HCT116 (cell line): ENCODE data around the gene APOH. TPM values are rescaled to one million over a fixed set of nuclear protein-coding genes. Genes with fewer than 3 reads are reported as not detected.

ENCODE experiments used
- ATAC-seq: fragments of 200-7000 bp; cut with Tn5 transposase; 2 replicates; pipeline ENCODE4 v1.9.1; 2020; ENCODE audit warnings: mild to moderate bottlenecking, moderate library complexity
- BruUV-seq: library from RNA; stranded (reverse); fragments of 400-500 nt; replicated peaks from 2 replicates; lab custom pipeline; 2021; lab: Mats Ljungman, UMichigan
- CTCF ChIA-PET: fragments of 300-600 bp; sonication (Branson Sonifier 250); formaldehyde crosslinking; loops from one replicate; lab custom pipeline; 2021; ENCODE audit warnings: antibody characterized with exemption; lab: Charles Lee
- POLR2A ChIA-PET: fragments of 300-600, 350-600 bp; sonication (Branson Sonifier 250); formaldehyde crosslinking; loops from one replicate; lab custom pipeline; 2021; ENCODE audit warnings: antibody characterized with exemption; lab: Charles Lee
- RAD21 ChIA-PET, 2 experiments: fragments of 300-600 bp; sonication (Branson Sonifier 250); formaldehyde crosslinking; loops; one replicate each; lab custom pipeline; 2023; ENCODE audit warnings: low total read pairs in 2 of 2; ENCODE audit not compliant: uncharacterized antibody in 2 of 2, unreplicated experiment in 2 of 2, low non-redundant PET in 1 of 2; lab: Charles Lee
- DNase-seq: peaks from one replicate; pipeline ENCODE4 v3.0.0-alpha.2; 2010; ENCODE audit warnings: low read depth, low spot score
- H2AFZ ChIP-seq: fragments of 200-600 bp; shearing (Covaris generic), sonication (generic); 2 replicates; pipeline ENCODE4 v1.6.1; 2017; ENCODE audit warnings: low read depth, mixed run types, mixed read lengths, antibody characterized with exemption, low read length; ENCODE audit not compliant: poor library complexity, severe bottlenecking
- H3K27ac ChIP-seq: 2 replicates; pipeline ENCODE4 v1.5.1; 2012; ENCODE audit warnings: low read depth, low read length
- H3K27me3 ChIP-seq: fragments of 200-600 bp; sonication (generic); 2 replicates; pipeline ENCODE4 v1.6.1; 2016; ENCODE audit warnings: mixed run types, low read length, mixed read lengths; ENCODE audit not compliant: insufficient read depth
- H3K36me3 ChIP-seq, 2 experiments: fragments of 200-500 bp in 1 of 2; fragments of 200-600 bp in 1 of 2; sonication (Bioruptor generic) in 1 of 2; sonication (generic) in 1 of 2; 2 replicates each; pipeline versions ENCODE4 v1.5.1 to v1.6.1; 2014 to 2016; ENCODE audit warnings: low read length in 2 of 2, inconsistent platforms in 1 of 2, mixed read lengths in 1 of 2, mixed run types in 1 of 2; ENCODE audit not compliant: insufficient read depth in 2 of 2, control insufficient read depth in 1 of 2
- H3K4me1 ChIP-seq, 2 experiments: fragments of 200-600 bp in 1 of 2; sonication (generic) in 1 of 2; 2 replicates each; pipeline versions ENCODE4 v1.5.1 to v1.6.1; 2012 to 2017; ENCODE audit warnings: low read length in 2 of 2, inconsistent platforms in 1 of 2, mild to moderate bottlenecking in 1 of 2, mixed read lengths in 1 of 2, mixed run types in 1 of 2, moderate library complexity in 1 of 2; ENCODE audit not compliant: insufficient read depth in 2 of 2, control insufficient read depth in 1 of 2
- H3K4me2 ChIP-seq: fragments of 200-600 bp; sonication (generic); 2 replicates; pipeline ENCODE4 v1.6.1; 2017; ENCODE audit warnings: mixed run types, low read length, mixed read lengths
- H3K4me3 ChIP-seq, 2 experiments: fragments of 200-600 bp in 1 of 2; sonication (generic) in 1 of 2; replicated peaks in 1 of 2; 2 replicates each; pipeline ENCODE4 v1.5.1; 2011 to 2016; ENCODE audit warnings: low read length in 2 of 2, control low read depth in 1 of 2, low read depth in 1 of 2, mild to moderate bottlenecking in 1 of 2, mixed read lengths in 1 of 2, mixed run types in 1 of 2
- H3K79me2 ChIP-seq: fragments of 200-600 bp; sonication (generic); 2 replicates; pipeline ENCODE4 v1.6.1; 2017; ENCODE audit warnings: mild to moderate bottlenecking, mixed run types, low read length, moderate library complexity, mixed read lengths; ENCODE audit not compliant: insufficient read depth
- H3K9ac ChIP-seq: fragments of 200-600 bp; sonication (generic); 2 replicates; pipeline ENCODE4 v1.6.1; 2016; ENCODE audit warnings: low read length, mixed read lengths
- H3K9me2 ChIP-seq: fragments of 200-600 bp; sonication (generic), shearing (Covaris generic); 2 replicates; pipeline ENCODE4 v1.6.1; 2017; ENCODE audit warnings: mixed run types, mild to moderate bottlenecking, moderate library complexity; ENCODE audit not compliant: insufficient read depth
- H3K9me3 ChIP-seq, 2 experiments: fragments of 200-500 bp in 1 of 2; fragments of 200-600 bp in 1 of 2; sonication (Bioruptor generic) in 1 of 2; sonication (generic) in 1 of 2; 2 replicates each; pipeline ENCODE4 v1.6.1; 2014 to 2017; ENCODE audit warnings: low read length in 2 of 2, mixed read lengths in 2 of 2, inconsistent platforms in 1 of 2, low read depth in 1 of 2, mild to moderate bottlenecking in 1 of 2, mixed run types in 1 of 2, moderate library complexity in 1 of 2; ENCODE audit not compliant: control insufficient read depth in 1 of 2, insufficient read depth in 1 of 2
- H4K20me1 ChIP-seq: fragments of 200-600 bp; sonication (generic), shearing (Covaris generic); 2 replicates; pipeline ENCODE4 v1.6.1; 2017; ENCODE audit warnings: mixed run types, mild to moderate bottlenecking, moderate library complexity; ENCODE audit not compliant: insufficient read depth
- CBX3 ChIP-seq: IDR thresholded peaks from 2 replicates; pipeline ENCODE4 v1.6.1; 2012; ENCODE audit warnings: low read depth
- CEBPB ChIP-seq: IDR thresholded peaks from 2 replicates; pipeline ENCODE4 v1.6.1; 2012; ENCODE audit warnings: low read depth
- EGR1 ChIP-seq: IDR thresholded peaks from 2 replicates; pipeline ENCODE4 v1.6.1; 2012; ENCODE audit warnings: low read depth
- EZH2 ChIP-seq: fragments of 200-600 bp; sonication (generic); IDR thresholded peaks from 2 replicates; pipeline ENCODE4 v1.6.1; 2017; ENCODE audit warnings: antibody characterized with exemption, mixed run types
- EZH2phosphoT487 ChIP-seq: fragments of 200-600 bp; IDR thresholded peaks from 2 replicates; pipeline ENCODE4 v1.6.1; 2018; ENCODE audit warnings: antibody characterized with exemption, borderline replicate concordance
- FOSL1 ChIP-seq: IDR thresholded peaks from 2 replicates; pipeline ENCODE4 v1.6.1; 2012; ENCODE audit warnings: low read depth
- POLR2AphosphoS5 ChIP-seq: IDR thresholded peaks from 2 replicates; pipeline ENCODE4 v1.6.1; 2011; ENCODE audit warnings: mild to moderate bottlenecking, low read depth, low read length, moderate library complexity
- SIN3A ChIP-seq: IDR thresholded peaks from 2 replicates; pipeline ENCODE4 v1.6.1; 2012; ENCODE audit warnings: low read depth
- SP1 ChIP-seq: IDR thresholded peaks from 2 replicates; pipeline ENCODE4 v1.6.1; 2012; ENCODE audit warnings: low read depth
- SRF ChIP-seq: IDR thresholded peaks from 2 replicates; pipeline ENCODE4 v1.6.1; 2012; ENCODE audit warnings: low read depth
- TCF7L2 ChIP-seq: IDR thresholded peaks from 2 replicates; pipeline ENCODE4 v1.7.0; 2011; ENCODE audit warnings: borderline replicate concordance, inconsistent platforms; ENCODE audit not compliant: insufficient read depth, insufficient read length; ENCODE audit errors: extremely low read depth
- YY1 ChIP-seq: IDR thresholded peaks from 2 replicates; pipeline ENCODE4 v1.6.1; 2011; ENCODE audit warnings: low read length, low read depth, moderate library complexity, mild to moderate bottlenecking; ENCODE audit not compliant: insufficient replicate concordance; ENCODE audit errors: extremely low read depth
- intact Hi-C: fragments of 100-400 bp; cut with micrococcal nuclease; formaldehyde crosslinking; loops from 2 replicates; pipeline ENCODE4 v1.10.0; 2022
- total RNA-seq: library from RNA; stranded (reverse); gene quantifications from one replicate; pipeline ENCODE4 v1.2.1, GENCODE V29; 2021; ENCODE audit not compliant: unreplicated experiment
- TF ChIP-seq, protein P1 (sequence below): IDR thresholded peaks from 2 replicates; pipeline ENCODE4 v1.6.1; 2012
- TF ChIP-seq, protein P2 (sequence below): IDR thresholded peaks from 2 replicates; pipeline ENCODE4 v1.6.1; 2011; ENCODE audit warnings: mild to moderate bottlenecking, low read length, moderate library complexity; ENCODE audit not compliant: insufficient replicate concordance; ENCODE audit errors: extremely low read depth
- TF ChIP-seq, protein P3 (sequence below): IDR thresholded peaks from 2 replicates; pipeline ENCODE4 v1.6.1; 2012; ENCODE audit warnings: low read depth

Gene APOH
- total RNA-seq, 1 experiment from 2014 or later = 1.7 TPM

DNA sequence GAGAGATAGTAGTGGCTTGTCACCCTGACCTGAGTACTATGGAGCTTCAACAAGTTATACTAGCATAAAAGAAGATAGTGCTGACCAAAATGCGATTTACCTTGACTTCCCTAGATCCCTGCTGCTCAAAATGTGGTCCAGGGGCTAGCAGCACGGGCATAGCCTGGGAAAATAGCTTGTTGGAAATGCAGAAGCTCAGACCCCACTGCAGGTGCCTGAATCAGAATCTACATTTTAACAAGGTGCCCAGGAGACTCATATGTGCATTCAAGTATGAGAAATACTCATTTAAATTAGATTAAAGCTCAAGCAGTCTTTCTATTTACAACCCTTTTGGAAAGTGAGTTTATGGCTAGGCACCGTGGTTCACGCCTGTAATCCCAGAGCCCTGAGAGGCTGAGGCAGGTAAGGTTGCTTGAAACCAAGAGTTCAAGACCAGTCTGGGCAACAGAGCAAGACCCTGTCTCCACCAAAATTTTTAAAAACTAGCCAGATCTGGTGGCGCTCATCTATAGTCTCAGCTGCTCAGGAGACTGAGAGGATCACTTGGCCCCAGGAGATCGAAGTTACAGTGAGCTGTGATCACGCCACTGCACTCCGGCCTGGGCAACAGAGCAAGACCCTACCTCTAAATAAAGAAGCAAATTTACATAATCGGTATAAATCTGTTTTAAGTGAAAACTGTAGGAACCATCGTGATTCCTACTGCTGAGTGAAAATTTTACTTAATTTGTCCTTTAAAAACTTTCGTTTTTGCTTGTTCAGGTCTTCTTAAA lies 7.3 kb downstream of the APOH start:
- Histone ChIP-seq H3K9me2 (no peaks in the 10 kb centered on the region), H3K4me1 (no peaks in the 10 kb centered on the region)
- TF ChIP-seq EZH2 = no peak
- TF ChIP-seq, all 23 proteins: peak for 0
- no peak overlapping the region for H3K9ac ChIP-seq
- no peak overlapping the region for H3K4me3 ChIP-seq
- ChIA-PET POLR2A (no interaction called here), CTCF (no interaction called here), RAD21 (no interaction called here)
- H3K36me3 ChIP-seq = no peaks in the 10 kb centered on the region
- no TSS peak for BruUV-seq
- intact Hi-C loops = no loop called here
- H3K79me2 ChIP-seq = no peaks in the 10 kb centered on the region
- ATAC-seq = no peak
- peaks cover 17% of the 10 kb centered on the region for H3K27me3 ChIP-seq
- no peaks in the 10 kb centered on the region for H3K9me3 ChIP-seq
- no peak overlapping the region for H3K4me2 ChIP-seq
- H2AFZ ChIP-seq = no peak overlapping the region
- no peak for DNase-seq
- H3K27ac ChIP-seq = no peak overlapping the region
- no peaks in the 10 kb centered on the region for H4K20me1 ChIP-seq

DNA sequence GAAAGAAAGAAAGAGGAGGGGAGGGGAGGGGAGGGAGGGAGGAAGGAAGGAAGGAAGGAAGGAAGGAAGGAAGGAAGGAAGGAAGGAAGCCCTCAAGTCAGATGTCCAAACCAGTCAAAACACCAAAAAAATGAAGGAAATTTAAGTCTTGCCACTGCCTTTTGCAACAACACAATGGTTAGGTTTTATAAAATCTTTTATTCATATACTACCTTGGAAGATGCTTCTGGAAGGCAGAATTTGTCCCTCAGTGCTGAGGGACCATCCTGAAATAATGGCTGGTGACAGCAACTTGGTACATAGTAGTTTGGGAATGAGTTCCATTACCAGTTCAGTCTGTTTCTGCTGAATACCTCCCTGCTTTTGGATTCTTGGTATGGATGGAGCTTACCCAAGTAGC lies 7.9 kb downstream of the APOH start:
- RAD21 ChIA-PET = no interaction called here
- Histone ChIP-seq H3K27ac (no peak overlapping the region), H3K27me3 (peaks cover 17% of the 10 kb centered on the region), H3K9ac (no peak overlapping the region), H4K20me1 (no peaks in the 10 kb centered on the region)
- BruUV-seq = no TSS peak
- DNase-seq = no peak
- intact Hi-C loops = no loop called here
- TF ChIP-seq, protein P1, sequence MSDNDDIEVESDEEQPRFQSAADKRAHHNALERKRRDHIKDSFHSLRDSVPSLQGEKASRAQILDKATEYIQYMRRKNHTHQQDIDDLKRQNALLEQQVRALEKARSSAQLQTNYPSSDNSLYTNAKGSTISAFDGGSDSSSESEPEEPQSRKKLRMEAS = no peak
- TF ChIP-seq SP1 (no peak), CBX3 (no peak), FOSL1 (no peak), SIN3A (no peak), YY1 (no peak), EZH2phosphoT487 (no peak), SRF (no peak), EZH2 (no peak), POLR2AphosphoS5 (no peak), CEBPB (no peak), EGR1 (no peak), TCF7L2 (no peak)
- TF ChIP-seq, protein P2, sequence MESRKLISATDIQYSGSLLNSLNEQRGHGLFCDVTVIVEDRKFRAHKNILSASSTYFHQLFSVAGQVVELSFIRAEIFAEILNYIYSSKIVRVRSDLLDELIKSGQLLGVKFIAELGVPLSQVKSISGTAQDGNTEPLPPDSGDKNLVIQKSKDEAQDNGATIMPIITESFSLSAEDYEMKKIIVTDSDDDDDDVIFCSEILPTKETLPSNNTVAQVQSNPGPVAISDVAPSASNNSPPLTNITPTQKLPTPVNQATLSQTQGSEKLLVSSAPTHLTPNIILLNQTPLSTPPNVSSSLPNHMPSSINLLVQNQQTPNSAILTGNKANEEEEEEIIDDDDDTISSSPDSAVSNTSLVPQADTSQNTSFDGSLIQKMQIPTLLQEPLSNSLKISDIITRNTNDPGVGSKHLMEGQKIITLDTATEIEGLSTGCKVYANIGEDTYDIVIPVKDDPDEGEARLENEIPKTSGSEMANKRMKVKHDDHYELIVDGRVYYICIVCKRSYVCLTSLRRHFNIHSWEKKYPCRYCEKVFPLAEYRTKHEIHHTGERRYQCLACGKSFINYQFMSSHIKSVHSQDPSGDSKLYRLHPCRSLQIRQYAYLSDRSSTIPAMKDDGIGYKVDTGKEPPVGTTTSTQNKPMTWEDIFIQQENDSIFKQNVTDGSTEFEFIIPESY = no peak
- TF ChIP-seq, protein P3, sequence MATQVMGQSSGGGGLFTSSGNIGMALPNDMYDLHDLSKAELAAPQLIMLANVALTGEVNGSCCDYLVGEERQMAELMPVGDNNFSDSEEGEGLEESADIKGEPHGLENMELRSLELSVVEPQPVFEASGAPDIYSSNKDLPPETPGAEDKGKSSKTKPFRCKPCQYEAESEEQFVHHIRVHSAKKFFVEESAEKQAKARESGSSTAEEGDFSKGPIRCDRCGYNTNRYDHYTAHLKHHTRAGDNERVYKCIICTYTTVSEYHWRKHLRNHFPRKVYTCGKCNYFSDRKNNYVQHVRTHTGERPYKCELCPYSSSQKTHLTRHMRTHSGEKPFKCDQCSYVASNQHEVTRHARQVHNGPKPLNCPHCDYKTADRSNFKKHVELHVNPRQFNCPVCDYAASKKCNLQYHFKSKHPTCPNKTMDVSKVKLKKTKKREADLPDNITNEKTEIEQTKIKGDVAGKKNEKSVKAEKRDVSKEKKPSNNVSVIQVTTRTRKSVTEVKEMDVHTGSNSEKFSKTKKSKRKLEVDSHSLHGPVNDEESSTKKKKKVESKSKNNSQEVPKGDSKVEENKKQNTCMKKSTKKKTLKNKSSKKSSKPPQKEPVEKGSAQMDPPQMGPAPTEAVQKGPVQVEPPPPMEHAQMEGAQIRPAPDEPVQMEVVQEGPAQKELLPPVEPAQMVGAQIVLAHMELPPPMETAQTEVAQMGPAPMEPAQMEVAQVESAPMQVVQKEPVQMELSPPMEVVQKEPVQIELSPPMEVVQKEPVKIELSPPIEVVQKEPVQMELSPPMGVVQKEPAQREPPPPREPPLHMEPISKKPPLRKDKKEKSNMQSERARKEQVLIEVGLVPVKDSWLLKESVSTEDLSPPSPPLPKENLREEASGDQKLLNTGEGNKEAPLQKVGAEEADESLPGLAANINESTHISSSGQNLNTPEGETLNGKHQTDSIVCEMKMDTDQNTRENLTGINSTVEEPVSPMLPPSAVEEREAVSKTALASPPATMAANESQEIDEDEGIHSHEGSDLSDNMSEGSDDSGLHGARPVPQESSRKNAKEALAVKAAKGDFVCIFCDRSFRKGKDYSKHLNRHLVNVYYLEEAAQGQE = no peak
- TF ChIP-seq, all 23 proteins: peak for 0
- no peaks in the 10 kb centered on the region for H3K9me2 ChIP-seq
- POLR2A ChIA-PET = no interaction called here
- no peaks in the 10 kb centered on the region for H3K4me1 ChIP-seq
- CTCF ChIA-PET = no interaction called here
- H3K4me3 ChIP-seq = no peak overlapping the region
- ATAC-seq = no peak
- no peak overlapping the region for H2AFZ ChIP-seq
- H3K36me3 ChIP-seq = no peaks in the 10 kb centered on the region
- no peaks in the 10 kb centered on the region for H3K79me2 ChIP-seq
- no peak overlapping the region for H3K4me2 ChIP-seq
- no peaks in the 10 kb centered on the region for H3K9me3 ChIP-seq
